Smooth muscle cell (in vitro differentiated cells): ENCODE data around the gene KCNH5. TPM values are rescaled to one million over a fixed set of nuclear protein-coding genes. Genes with fewer than 3 reads are reported as not detected.

Source experiments
- DNase-seq: peaks from one replicate; lab custom pipeline; 2025; ENCODE audit not compliant: unreplicated experiment; lab: John Stamatoyannopoulos, UW
- H2AFZ ChIP-seq: fragments of 200-600 bp; sonication (generic); 2 replicates; pipeline ENCODE4 v1.6.0; 2016; ENCODE audit warnings: antibody characterized with exemption, low read depth, mild to moderate bottlenecking
- H3F3A ChIP-seq: fragments of 200-600 bp; sonication (generic); 2 replicates; pipeline ENCODE4 v1.6.0; 2017; ENCODE audit warnings: antibody characterized with exemption, low read depth
- H3K27ac ChIP-seq: fragments of 200-600 bp; sonication (generic); 2 replicates; pipeline ENCODE4 v1.5.1; 2016; ENCODE audit warnings: low read depth, mild to moderate bottlenecking
- H3K27me3 ChIP-seq: fragments of 200-600 bp; sonication (generic); 2 replicates; pipeline ENCODE4 v1.6.1; 2016; ENCODE audit warnings: low read depth, mild to moderate bottlenecking
- H3K36me3 ChIP-seq: fragments of 200-600 bp; sonication (generic); 2 replicates; pipeline ENCODE4 v1.5.1; 2016; ENCODE audit warnings: low read depth
- H3K4me1 ChIP-seq: fragments of 200-600 bp; sonication (generic); 2 replicates; pipeline ENCODE4 v1.5.1; 2016; ENCODE audit warnings: low read depth
- H3K4me2 ChIP-seq: fragments of 200-600 bp; sonication (generic); 2 replicates; pipeline ENCODE4 v1.6.0; 2016; ENCODE audit warnings: mild to moderate bottlenecking
- H3K4me3 ChIP-seq: fragments of 200-600 bp; sonication (generic); 2 replicates; pipeline ENCODE4 v1.5.1; 2016; ENCODE audit warnings: mild to moderate bottlenecking
- H3K79me2 ChIP-seq: fragments of 200-600 bp; sonication (generic); 2 replicates; pipeline ENCODE4 v1.6.0; 2016; ENCODE audit warnings: low read depth, mild to moderate bottlenecking
- H3K9ac ChIP-seq: fragments of 200-600 bp; sonication (generic); 2 replicates; pipeline ENCODE4 v1.6.0; 2016; ENCODE audit warnings: low read depth
- H3K9me3 ChIP-seq: fragments of 200-600 bp; sonication (generic); replicated peaks from 2 replicates; pipeline ENCODE4 v1.5.1; 2016; ENCODE audit warnings: low read depth
- H4K20me1 ChIP-seq: fragments of 200-600 bp; sonication (generic); 2 replicates; pipeline ENCODE4 v1.6.0; 2016; ENCODE audit warnings: low read depth
- CTCF ChIP-seq: fragments of 200-600 bp; sonication (generic); IDR thresholded peaks from 2 replicates; pipeline ENCODE4 v1.5.1; 2017; ENCODE audit warnings: borderline replicate concordance, mild to moderate bottlenecking, antibody characterized with exemption; ENCODE audit not compliant: insufficient read depth, poor library complexity, severe bottlenecking
- WGBS: methylation state at CpG from one replicate; pipeline ENCODE4 v1.1.7; 2016; ENCODE audit warnings: low lambda C conversion rate; 5-methylcytosine and 5-hydroxymethylcytosine counted together
- polyA plus RNA-seq: library from polyadenylated mRNA; unstranded; fragments of >200 nt; fragmentation: Nextera tagmentation; extraction: Ambion mirVana; gene quantifications from 2 replicates; pipeline ENCODE4 v1.2.1, GENCODE V29; 2016
- total RNA-seq: library from RNA; depleted of rRNA; stranded (reverse); fragments of >200 nt; gene quantifications from 2 replicates; pipeline ENCODE4 v1.2.3, GENCODE V29; 2014

KCNH5 gene
- total and polyA plus RNA-seq, 2 experiments from 2014 or later = 0.03 to 0.54 TPM

DNA sequence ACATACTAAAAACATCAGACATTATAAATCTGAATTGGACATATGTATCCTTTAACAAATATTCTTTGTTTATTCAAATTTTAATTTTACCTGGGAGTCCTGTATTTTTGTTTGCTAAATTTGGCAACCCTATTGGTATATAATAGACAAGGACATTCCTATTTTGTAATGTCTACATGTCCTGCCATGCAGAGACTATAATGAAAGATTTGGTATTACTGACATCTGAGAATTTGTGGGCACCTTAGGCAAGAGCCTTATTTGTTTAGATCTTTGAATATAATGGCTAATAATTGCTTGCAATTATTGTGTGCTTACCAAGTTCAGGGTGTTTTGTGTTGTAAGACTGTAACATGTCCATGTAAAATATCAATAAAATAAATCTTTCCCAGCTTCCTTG lies 334.4 kb downstream of the KCNH5 start:
- H3K36me3 ChIP-seq = no peaks in the 10 kb centered on the region
- H3K4me2 ChIP-seq = no peak overlapping the region
- no peak overlapping the region for H2AFZ ChIP-seq
- peaks cover 5% of the 10 kb centered on the region for H3K4me1 ChIP-seq
- no peak overlapping the region for H3K27ac ChIP-seq
- no peaks in the 10 kb centered on the region for H3F3A ChIP-seq
- H3K27me3 ChIP-seq = no peaks in the 10 kb centered on the region
- H3K4me3 ChIP-seq = no peak overlapping the region
- no peaks in the 10 kb centered on the region for H3K79me2 ChIP-seq
- no peak for TF ChIP-seq CTCF
- H3K9ac ChIP-seq = no peak overlapping the region
- H3K9me3 ChIP-seq = no peaks in the 10 kb centered on the region
- no peak for DNase-seq
- no peaks in the 10 kb centered on the region for H4K20me1 ChIP-seq

- Histone ChIP-seq H3K36me3 (no peaks in the 10 kb centered on the region), H3K27ac (no peak overlapping the region), H3K9ac (no peak overlapping the region), H3K9me3 (no peaks in the 10 kb centered on the region), H2AFZ (no peak overlapping the region), H3K4me2 (no peak overlapping the region), H3F3A (no peaks in the 10 kb centered on the region), H3K4me3 (no peak overlapping the region), H3K4me1 (peaks cover 6% of the 10 kb centered on the region), H4K20me1 (no peaks in the 10 kb centered on the region), H3K27me3 (no peaks in the 10 kb centered on the region), H3K79me2 (no peaks in the 10 kb centered on the region)
- DNase-seq = no peak
- TF ChIP-seq CTCF = no peak
- 66% methylated on average over 3 of the region's 3 CpGs for WGBS
These were observed 335.5 kb downstream of the KCNH5 start for GRCh38 chr14:62709773-62710172.

DNA sequence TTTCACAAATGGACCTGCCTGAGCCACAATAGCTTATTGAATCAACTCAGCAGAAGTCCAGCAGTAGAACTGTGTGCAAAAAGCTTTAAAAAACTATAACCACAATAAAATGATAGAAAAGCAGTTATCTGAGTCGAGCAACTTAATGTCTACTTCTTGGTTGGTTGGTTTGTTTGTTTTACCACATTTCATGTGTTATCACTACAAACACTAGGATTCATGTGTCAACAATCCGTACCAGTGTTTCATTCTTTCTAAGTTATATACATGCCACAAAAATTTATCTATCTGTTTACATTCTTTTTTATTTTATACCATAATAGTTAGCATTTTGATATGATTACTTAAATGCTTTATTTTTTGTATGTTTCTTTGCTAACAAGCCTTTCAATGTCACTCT lies 339.0 kb downstream of the KCNH5 start:
- no peaks in the 10 kb centered on the region for H3K36me3 ChIP-seq
- no peaks in the 10 kb centered on the region for H3K27me3 ChIP-seq
- no peaks in the 10 kb centered on the region for H3K79me2 ChIP-seq
- DNase-seq = no peak
- no peaks in the 10 kb centered on the region for H3F3A ChIP-seq
- H3K9me3 ChIP-seq = no peaks in the 10 kb centered on the region
- TF ChIP-seq CTCF = no peak
- H3K4me3 ChIP-seq = no peak overlapping the region
- H3K4me1 ChIP-seq = peaks cover 6% of the 10 kb centered on the region
- no peak overlapping the region for H3K9ac ChIP-seq
- H3K27ac ChIP-seq = no peak overlapping the region
- no peak overlapping the region for H2AFZ ChIP-seq
- WGBS = 46% methylated on average over 2 of the region's 2 CpGs
- no peak overlapping the region for H3K4me2 ChIP-seq
- no peaks in the 10 kb centered on the region for H4K20me1 ChIP-seq

GRCh38 chr14:62697461-62697860 lies 347.8 kb downstream of the KCNH5 start:
- no peak overlapping the region for H3K27ac ChIP-seq
- no peak overlapping the region for H3K9ac ChIP-seq
- H3K9me3 ChIP-seq = no peaks in the 10 kb centered on the region
- no peaks in the 10 kb centered on the region for H3K36me3 ChIP-seq
- no peaks in the 10 kb centered on the region for H3K27me3 ChIP-seq
- peaks cover 7% of the 10 kb centered on the region for H3F3A ChIP-seq
- H3K79me2 ChIP-seq = no peaks in the 10 kb centered on the region
- H3K4me1 ChIP-seq = peaks cover 11% of the 10 kb centered on the region
- no peak for DNase-seq
- 93% methylated on average over 1 of the region's 1 CpG for WGBS
- no peaks in the 10 kb centered on the region for H4K20me1 ChIP-seq
- no peak overlapping the region for H3K4me3 ChIP-seq
- no peak for TF ChIP-seq CTCF
- no peak overlapping the region for H3K4me2 ChIP-seq
- H2AFZ ChIP-seq = no peak overlapping the region
